OCI-LY7 (cell line): Measurements from ENCODE around the gene SMAD6. TPM values are rescaled to one million over a fixed set of nuclear protein-coding genes. Genes with fewer than 3 reads are reported as not detected.

Experiments
- BruUV-seq: library from RNA; stranded (reverse); fragments of 400-500 nt; replicated peaks from 2 replicates; lab custom pipeline; 2021; lab: Mats Ljungman, UMichigan
- CTCF ChIA-PET: fragments of 300-600 bp; sonication (Branson Sonifier 250); formaldehyde crosslinking; loops from one replicate; lab custom pipeline; 2022; ENCODE audit warnings: antibody characterized with exemption; ENCODE audit not compliant: unreplicated experiment; lab: Charles Lee
- POLR2A ChIA-PET: fragments of 300-600 bp; sonication (Branson Sonifier 250); formaldehyde crosslinking; loops from one replicate; lab custom pipeline; 2022; ENCODE audit warnings: antibody characterized with exemption; lab: Charles Lee
- DNase-seq: peaks from one replicate; pipeline ENCODE4 v3.0.0-alpha.2; 2015; ENCODE audit warnings: low spot score
- H2AFZ ChIP-seq: fragments of 200-600 bp; sonication (generic), shearing (Covaris generic); 2 replicates; pipeline ENCODE4 v1.6.1; 2014; ENCODE audit warnings: mild to moderate bottlenecking, antibody characterized with exemption, low read length, moderate library complexity
- H3K27ac ChIP-seq: fragments of 200-600 bp; sonication (generic); 2 replicates; pipeline ENCODE4 v1.5.1; 2014; ENCODE audit warnings: mixed run types, low read depth, mild to moderate bottlenecking, moderate library complexity, low read length, inconsistent platforms; ENCODE audit not compliant: poor library complexity, severe bottlenecking
- H3K36me3 ChIP-seq: fragments of 200-600 bp; sonication (generic); 2 replicates; pipeline ENCODE4 v1.6.1; 2014; ENCODE audit warnings: mild to moderate bottlenecking, antibody characterized with exemption, low read length, moderate library complexity, mixed read lengths; ENCODE audit not compliant: insufficient read depth
- H3K4me1 ChIP-seq: fragments of 200-600 bp; sonication (generic); 2 replicates; pipeline ENCODE4 v1.5.1; 2014; ENCODE audit warnings: mild to moderate bottlenecking, low read length; ENCODE audit not compliant: insufficient read depth, poor library complexity, severe bottlenecking
- H3K4me2 ChIP-seq: fragments of 200-600 bp; sonication (generic); 2 replicates; pipeline ENCODE4 v1.6.1; 2014; ENCODE audit warnings: mild to moderate bottlenecking, low read length
- H3K4me3 ChIP-seq: fragments of 200-600 bp; sonication (generic); 2 replicates; pipeline ENCODE4 v1.5.1; 2014; ENCODE audit warnings: mild to moderate bottlenecking, low read depth, low read length; ENCODE audit not compliant: poor library complexity, severe bottlenecking
- H3K79me2 ChIP-seq: fragments of 200-600 bp; sonication (generic); 2 replicates; pipeline ENCODE4 v1.6.1; 2016; ENCODE audit warnings: low read depth, mild to moderate bottlenecking, low read length, moderate library complexity, mixed read lengths; ENCODE audit not compliant: insufficient read depth
- H3K9me2 ChIP-seq: fragments of 200-600 bp; sonication (generic); 2 replicates; pipeline ENCODE4 v1.6.1; 2016; ENCODE audit warnings: mild to moderate bottlenecking, low read length, mixed read lengths; ENCODE audit not compliant: insufficient read depth
- H3K9me3 ChIP-seq: fragments of 200-600 bp; sonication (generic); 2 replicates; pipeline ENCODE4 v1.6.1; 2014; ENCODE audit warnings: mild to moderate bottlenecking, mixed run types, low read length, mixed read lengths
- H4K20me1 ChIP-seq: fragments of 200-600 bp; sonication (generic); 2 replicates; pipeline ENCODE4 v1.6.1; 2014; ENCODE audit warnings: mild to moderate bottlenecking, antibody characterized with exemption, low read length, moderate library complexity, mixed read lengths; ENCODE audit not compliant: insufficient read depth
- EZH2phosphoT487 ChIP-seq: fragments of 200-600 bp; sonication (generic); IDR thresholded peaks from 2 replicates; pipeline ENCODE4 v1.6.1; 2018; ENCODE audit warnings: low read depth, borderline replicate concordance, mild to moderate bottlenecking, mixed run types, antibody characterized with exemption, low read length, moderate library complexity, mixed read lengths
- intact Hi-C: fragments of 100-400 bp; cut with micrococcal nuclease; formaldehyde crosslinking; loops from one replicate; pipeline ENCODE4 v1.10.0; 2022; ENCODE audit not compliant: unreplicated experiment
- total RNA-seq, 2 experiments: library from RNA; depleted of rRNA in 1 of 2; stranded (reverse); fragments of >200 nt in 1 of 2; shearing (Covaris generic) in 1 of 2; gene quantifications; 2 replicates each; pipeline ENCODE4 v1.2.3, GENCODE V29; 2014 to 2022
- TF ChIP-seq, protein P1 (sequence below): fragments of 200-600 bp; sonication (generic); conservative IDR thresholded peaks from 2 replicates; pipeline ENCODE4 v1.5.1; 2014; ENCODE audit warnings: mild to moderate bottlenecking, antibody characterized with exemption, low read length, moderate library complexity, mixed read lengths

SMAD6 gene
- total RNA-seq, 2 experiments from 2014 or later = 14.6 to 16.1 TPM

GRCh38 chr15:66786222-66786621, 84.2 kb downstream of the SMAD6 start:
- ChIA-PET CTCF (no interaction called here), POLR2A (no interaction called here)
- Histone ChIP-seq H3K79me2 (no peaks in the 10 kb centered on the region), H3K4me3 (no peak overlapping the region), H3K4me1 (no peaks in the 10 kb centered on the region), H4K20me1 (no peaks in the 10 kb centered on the region), H3K27ac (no peak overlapping the region), H3K9me2 (no peaks in the 10 kb centered on the region), H2AFZ (no peak overlapping the region), H3K9me3 (no peaks in the 10 kb centered on the region), H3K36me3 (no peaks in the 10 kb centered on the region), H3K4me2 (no peak overlapping the region)
- no peak for DNase-seq
- BruUV-seq = no TSS peak
- TF ChIP-seq EZH2phosphoT487 = no peak
- TF ChIP-seq, protein P1, sequence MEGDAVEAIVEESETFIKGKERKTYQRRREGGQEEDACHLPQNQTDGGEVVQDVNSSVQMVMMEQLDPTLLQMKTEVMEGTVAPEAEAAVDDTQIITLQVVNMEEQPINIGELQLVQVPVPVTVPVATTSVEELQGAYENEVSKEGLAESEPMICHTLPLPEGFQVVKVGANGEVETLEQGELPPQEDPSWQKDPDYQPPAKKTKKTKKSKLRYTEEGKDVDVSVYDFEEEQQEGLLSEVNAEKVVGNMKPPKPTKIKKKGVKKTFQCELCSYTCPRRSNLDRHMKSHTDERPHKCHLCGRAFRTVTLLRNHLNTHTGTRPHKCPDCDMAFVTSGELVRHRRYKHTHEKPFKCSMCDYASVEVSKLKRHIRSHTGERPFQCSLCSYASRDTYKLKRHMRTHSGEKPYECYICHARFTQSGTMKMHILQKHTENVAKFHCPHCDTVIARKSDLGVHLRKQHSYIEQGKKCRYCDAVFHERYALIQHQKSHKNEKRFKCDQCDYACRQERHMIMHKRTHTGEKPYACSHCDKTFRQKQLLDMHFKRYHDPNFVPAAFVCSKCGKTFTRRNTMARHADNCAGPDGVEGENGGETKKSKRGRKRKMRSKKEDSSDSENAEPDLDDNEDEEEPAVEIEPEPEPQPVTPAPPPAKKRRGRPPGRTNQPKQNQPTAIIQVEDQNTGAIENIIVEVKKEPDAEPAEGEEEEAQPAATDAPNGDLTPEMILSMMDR = no peak
- intact Hi-C loops = no loop called here

- BruUV-seq = no TSS peak
- H3K4me2 ChIP-seq = no peak overlapping the region
- POLR2A ChIA-PET = no interaction called here
- intact Hi-C loops = no loop called here
- TF ChIP-seq, protein P1 = no peak
- no peak for TF ChIP-seq EZH2phosphoT487
- H3K9me3 ChIP-seq = no peaks in the 10 kb centered on the region
- no peaks in the 10 kb centered on the region for H3K4me1 ChIP-seq
- H2AFZ ChIP-seq = no peak overlapping the region
- H4K20me1 ChIP-seq = no peaks in the 10 kb centered on the region
- H3K27ac ChIP-seq = no peak overlapping the region
- H3K79me2 ChIP-seq = no peaks in the 10 kb centered on the region
- no peaks in the 10 kb centered on the region for H3K9me2 ChIP-seq
- CTCF ChIA-PET = no interaction called here
- H3K4me3 ChIP-seq = no peak overlapping the region
- H3K36me3 ChIP-seq = no peaks in the 10 kb centered on the region
- no peak for DNase-seq
Observed at GRCh38 chr15:66786708-66787488, 84.9 kb downstream of the SMAD6 start.

- no peaks in the 10 kb centered on the region for H3K4me1 ChIP-seq
- H3K9me3 ChIP-seq = no peaks in the 10 kb centered on the region
- no peak overlapping the region for H3K27ac ChIP-seq
- DNase-seq = no peak
- no peak overlapping the region for H3K4me2 ChIP-seq
- no peaks in the 10 kb centered on the region for H3K79me2 ChIP-seq
- no peaks in the 10 kb centered on the region for H3K36me3 ChIP-seq
- BruUV-seq = no TSS peak
- H2AFZ ChIP-seq = no peak overlapping the region
- no peaks in the 10 kb centered on the region for H4K20me1 ChIP-seq
- intact Hi-C loops = no loop called here
- CTCF ChIA-PET = no interaction called here
- TF ChIP-seq EZH2phosphoT487 = no peak
- TF ChIP-seq, protein P1 = no peak
- H3K4me3 ChIP-seq = no peak overlapping the region
- POLR2A ChIA-PET = no interaction called here
- no peaks in the 10 kb centered on the region for H3K9me2 ChIP-seq
Observed at GRCh38 chr15:66787489-66787871, 85.4 kb downstream of the SMAD6 start.
